Nephron progenitor cell (in vitro differentiated cells): Measurements from ENCODE around the gene CTAGE4.
"Not testable (repeated sequence)": the region's sequence is repeated elsewhere in the genome, so short reads cannot be mapped to it uniquely, and the experiment has no call there.

Source experiments
- DNase-seq: peaks from one replicate; pipeline ENCODE4 v3.0.0; 2021
- H3K27ac Mint-ChIP-seq: 2 replicates; pipeline ENCODE4 v1.8.0; 2021; ENCODE audit warnings: mild to moderate bottlenecking, moderate library complexity, mixed read lengths
- H3K27me3 Mint-ChIP-seq: 2 replicates; pipeline ENCODE4 v1.8.0; 2021; ENCODE audit warnings: mild to moderate bottlenecking, low read depth, mixed read lengths; ENCODE audit not compliant: poor library complexity
- H3K36me3 Mint-ChIP-seq: 2 replicates; pipeline ENCODE4 v1.8.0; 2021; ENCODE audit warnings: low read depth, mixed read lengths
- H3K4me1 Mint-ChIP-seq: 2 replicates; pipeline ENCODE4 v1.8.0; 2021; ENCODE audit warnings: mixed read lengths
- H3K4me3 Mint-ChIP-seq: 2 replicates; pipeline ENCODE4 v1.8.0; 2021; ENCODE audit warnings: mild to moderate bottlenecking, moderate library complexity, mixed read lengths
- H3K9me3 Mint-ChIP-seq: 2 replicates; pipeline ENCODE4 v1.8.0; 2021; ENCODE audit warnings: mild to moderate bottlenecking, moderate library complexity, mixed read lengths

CTAGE4 gene

DNA sequence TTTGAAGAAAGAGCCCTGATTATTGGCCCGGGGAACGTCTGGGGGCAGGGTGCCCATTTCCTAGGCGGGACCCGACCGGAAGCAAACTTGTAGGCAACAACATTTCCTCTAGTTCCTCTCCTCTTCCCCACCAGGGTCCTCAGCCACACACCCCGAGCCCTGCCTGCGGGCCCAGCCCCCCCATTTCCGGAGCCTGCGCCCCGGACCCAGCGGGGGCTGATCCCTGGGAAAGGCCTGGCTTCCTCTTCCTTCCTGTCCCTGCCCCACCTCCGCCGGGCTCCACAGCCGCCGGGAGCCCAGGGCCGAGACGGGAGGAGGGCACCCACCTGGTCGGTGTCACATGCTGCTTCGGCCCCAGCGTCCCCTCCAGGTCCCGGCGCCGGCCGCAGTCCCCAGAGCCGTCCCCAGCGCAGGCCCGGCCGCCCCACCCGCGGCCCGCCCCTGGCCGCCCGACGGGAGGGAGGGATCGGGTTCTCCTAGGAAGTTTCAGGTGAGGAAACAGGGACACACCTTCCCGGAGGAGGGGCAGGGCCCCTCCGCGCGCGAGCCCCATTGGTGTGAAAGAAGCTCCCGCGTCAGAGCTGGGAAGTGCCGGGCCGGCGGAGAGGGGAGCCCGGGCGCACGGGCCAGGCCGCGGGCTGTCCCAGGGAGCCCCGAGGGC, 12.1 kb downstream of the CTAGE4 start, which contains the start of gene ARHGEF35:
TSS of gene ARHGEF35 (minus strand) at position 622 of the 661 bp plus-strand sequence. CDS start 7,450 bp downstream, outside the sequence.
- not testable (repeated sequence) for H3K4me1 Mint-ChIP-seq, H3K36me3 Mint-ChIP-seq, H3K27me3 Mint-ChIP-seq, H3K27ac Mint-ChIP-seq, H3K9me3 Mint-ChIP-seq
- peak within 1 kb of the TSS; percentile 72 for H3K4me3 Mint-ChIP-seq
- peak; percentile 21 for DNase-seq

DNA sequence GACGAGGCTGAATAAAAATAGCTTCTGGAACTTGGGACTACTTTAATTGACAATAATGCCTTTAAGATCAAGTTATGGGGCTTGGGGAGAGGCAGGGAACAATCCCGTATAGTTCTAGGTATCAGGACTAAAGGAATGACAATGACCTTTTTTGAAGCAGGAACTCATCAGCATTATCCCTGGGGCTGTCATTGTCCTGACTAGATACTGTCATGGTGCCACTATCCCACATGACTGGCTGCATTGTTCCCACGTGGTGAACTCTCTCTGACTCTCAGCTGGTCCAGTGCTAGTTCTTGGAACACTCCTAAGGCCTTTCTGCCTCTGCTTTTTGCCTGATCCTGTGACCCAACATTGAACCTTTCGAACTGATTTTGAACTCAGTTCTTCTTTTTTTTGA, 15.7 kb downstream of the CTAGE4 start:
- not testable (repeated sequence) for H3K4me1 Mint-ChIP-seq, H3K27me3 Mint-ChIP-seq, H3K27ac Mint-ChIP-seq, DNase-seq, H3K4me3 Mint-ChIP-seq, H3K9me3 Mint-ChIP-seq, H3K36me3 Mint-ChIP-seq

DNA sequence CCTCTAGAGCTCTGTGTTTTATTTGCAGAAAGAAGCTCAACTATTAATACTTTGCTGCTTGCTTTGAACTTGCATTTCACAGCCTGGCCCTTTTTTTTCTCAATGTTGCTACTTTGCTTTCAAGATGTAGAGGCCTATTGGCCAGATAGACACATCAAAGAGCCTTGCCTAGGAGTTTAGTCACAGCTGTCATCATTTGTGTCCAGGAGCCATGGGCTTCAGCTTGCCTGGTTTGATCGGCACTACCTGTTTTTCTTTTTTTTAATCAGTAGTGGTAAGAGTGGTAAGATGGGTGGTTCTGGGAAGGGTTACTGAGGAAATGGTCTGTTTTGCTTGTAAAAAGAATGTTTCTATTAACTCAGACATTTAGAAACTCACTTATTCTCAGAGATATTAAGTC, 18.7 kb downstream of the CTAGE4 start:
- not testable (repeated sequence) for H3K4me3 Mint-ChIP-seq, H3K27me3 Mint-ChIP-seq, H3K4me1 Mint-ChIP-seq, H3K9me3 Mint-ChIP-seq, H3K27ac Mint-ChIP-seq, DNase-seq, H3K36me3 Mint-ChIP-seq

DNA sequence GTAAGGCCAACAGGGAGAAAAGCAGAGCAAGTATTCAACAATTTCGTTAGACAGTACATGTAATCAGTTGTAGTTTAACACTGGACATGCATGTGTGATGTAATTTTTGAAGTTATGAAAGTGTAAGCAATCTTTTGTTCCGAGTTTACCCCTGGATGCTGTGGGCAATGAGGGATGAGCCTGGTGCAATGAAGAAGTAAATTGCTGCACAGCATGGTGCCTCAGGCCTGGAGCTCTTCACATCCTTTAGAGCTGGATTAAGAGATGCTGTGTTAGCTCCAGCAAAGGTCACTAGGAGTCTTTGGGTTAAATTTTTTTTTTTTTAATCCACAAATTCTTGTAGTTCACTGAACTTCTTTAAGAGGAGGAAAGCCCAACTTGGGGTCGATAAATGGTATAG, 19.8 kb downstream of the CTAGE4 start:
- H3K4me3 Mint-ChIP-seq, H3K27ac Mint-ChIP-seq: not testable (repeated sequence)

DNA sequence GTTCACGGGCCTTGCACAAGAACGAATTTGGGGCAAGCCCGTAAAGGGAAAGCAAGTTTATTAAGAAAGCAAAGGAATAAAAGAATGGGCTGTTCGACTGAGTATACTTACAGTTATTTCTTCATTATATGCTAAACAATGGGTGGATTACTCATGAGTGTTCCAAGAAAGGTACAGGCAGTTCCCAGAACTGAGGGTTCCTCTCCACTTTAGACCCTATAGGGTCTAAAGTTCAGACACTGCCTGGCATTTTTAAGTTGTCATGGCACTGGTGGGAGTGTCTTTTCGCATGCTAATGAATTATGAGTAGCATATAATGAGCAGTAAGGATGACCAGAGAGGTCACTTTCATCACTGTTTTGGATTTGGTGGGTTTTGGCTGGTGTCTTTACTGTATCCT, 22.0 kb downstream of the CTAGE4 start:
- H3K36me3 Mint-ChIP-seq, H3K27me3 Mint-ChIP-seq, H3K9me3 Mint-ChIP-seq, DNase-seq, H3K4me3 Mint-ChIP-seq, H3K27ac Mint-ChIP-seq, H3K4me1 Mint-ChIP-seq: not testable (repeated sequence)

More for the DNA sequence above, 19.8 kb downstream of the CTAGE4 start:
- H3K9me3 Mint-ChIP-seq, H3K36me3 Mint-ChIP-seq, DNase-seq, H3K27me3 Mint-ChIP-seq, H3K4me1 Mint-ChIP-seq: not testable (repeated sequence)

DNA sequence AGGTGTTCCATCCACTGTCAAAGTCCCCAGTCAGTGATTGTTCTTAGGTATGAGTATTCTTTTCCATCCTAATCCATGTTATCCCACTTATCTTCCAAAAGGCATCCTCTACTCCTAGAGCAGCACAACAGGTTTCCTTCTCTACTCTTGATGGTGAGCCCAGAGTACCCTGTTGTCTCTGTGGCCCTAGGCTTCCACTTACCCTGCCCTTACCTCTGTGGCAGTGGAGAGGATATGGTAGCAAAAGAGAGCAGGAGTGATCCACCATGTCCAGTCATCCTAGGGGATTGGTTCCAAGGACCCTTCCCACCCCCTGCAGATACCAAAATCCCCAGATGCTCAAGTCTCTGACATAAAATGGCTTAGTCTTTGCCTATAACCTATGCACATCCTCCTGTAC, 33.9 kb downstream of the CTAGE4 start:
- DNase-seq, H3K36me3 Mint-ChIP-seq, H3K4me1 Mint-ChIP-seq, H3K27ac Mint-ChIP-seq, H3K9me3 Mint-ChIP-seq, H3K4me3 Mint-ChIP-seq, H3K27me3 Mint-ChIP-seq: not testable (repeated sequence)

DNA sequence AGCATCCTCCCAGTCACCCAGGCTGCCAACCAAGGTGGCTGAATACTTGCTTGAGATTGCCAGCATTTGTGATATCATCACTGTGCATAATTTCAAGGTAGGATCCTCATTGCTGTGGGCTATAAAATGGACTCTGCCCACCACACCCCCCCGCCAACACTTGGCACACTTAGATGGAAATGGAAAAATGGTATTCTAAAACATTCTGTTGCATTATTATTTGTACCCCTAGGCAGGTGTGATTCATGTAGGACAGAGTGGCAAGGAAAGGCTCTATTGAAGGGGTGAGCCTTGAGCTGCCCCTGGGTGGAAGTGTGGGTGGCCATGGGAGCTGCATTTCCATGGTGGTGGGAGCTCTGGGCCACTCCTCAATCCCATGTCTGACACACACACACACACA, 35.3 kb downstream of the CTAGE4 start:
- not testable (repeated sequence) for H3K4me1 Mint-ChIP-seq, H3K27me3 Mint-ChIP-seq, H3K4me3 Mint-ChIP-seq, H3K36me3 Mint-ChIP-seq, DNase-seq, H3K9me3 Mint-ChIP-seq, H3K27ac Mint-ChIP-seq

DNA sequence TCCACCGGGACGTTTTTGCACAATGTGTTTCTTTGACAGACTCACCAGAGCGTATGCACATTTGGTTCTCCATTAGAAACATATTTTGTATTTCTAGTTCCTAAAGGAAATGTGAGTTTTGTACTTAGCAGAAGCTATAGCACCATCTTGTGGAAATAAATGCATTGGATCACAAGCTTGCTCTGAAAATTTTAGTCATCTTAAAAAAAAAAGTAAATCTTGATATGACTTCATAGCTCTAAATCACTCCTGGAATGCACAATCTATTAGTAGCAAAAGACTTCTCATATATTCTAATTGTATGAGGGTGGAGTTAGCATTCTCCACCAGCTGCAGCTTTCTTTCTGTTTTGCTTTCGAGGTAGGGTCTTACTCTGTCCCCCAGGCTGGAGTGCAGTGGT, 35.9 kb downstream of the CTAGE4 start:
- not testable (repeated sequence) for H3K9me3 Mint-ChIP-seq, H3K27me3 Mint-ChIP-seq, H3K27ac Mint-ChIP-seq, DNase-seq, H3K36me3 Mint-ChIP-seq, H3K4me1 Mint-ChIP-seq, H3K4me3 Mint-ChIP-seq

DNA sequence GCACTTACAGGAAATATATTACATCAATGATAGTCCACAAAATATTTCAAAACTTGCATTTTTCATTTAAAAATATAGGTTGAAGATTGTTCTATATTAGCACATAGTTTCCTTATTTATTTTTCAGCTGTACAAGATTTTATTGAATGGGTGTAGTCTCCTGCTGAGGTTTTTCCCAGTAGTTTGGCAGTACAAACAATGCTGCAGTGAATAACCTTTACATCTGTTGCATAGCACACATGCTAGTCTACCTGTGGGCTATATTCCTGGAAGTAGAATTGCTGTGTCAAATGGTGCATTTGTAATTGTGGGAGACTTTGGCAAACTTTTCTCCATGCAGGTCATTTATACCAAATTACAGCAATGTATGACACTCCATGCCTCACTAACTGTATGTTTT, 37.3 kb downstream of the CTAGE4 start:
- not testable (repeated sequence) for DNase-seq, H3K36me3 Mint-ChIP-seq, H3K4me1 Mint-ChIP-seq, H3K9me3 Mint-ChIP-seq, H3K27ac Mint-ChIP-seq, H3K4me3 Mint-ChIP-seq, H3K27me3 Mint-ChIP-seq

DNA sequence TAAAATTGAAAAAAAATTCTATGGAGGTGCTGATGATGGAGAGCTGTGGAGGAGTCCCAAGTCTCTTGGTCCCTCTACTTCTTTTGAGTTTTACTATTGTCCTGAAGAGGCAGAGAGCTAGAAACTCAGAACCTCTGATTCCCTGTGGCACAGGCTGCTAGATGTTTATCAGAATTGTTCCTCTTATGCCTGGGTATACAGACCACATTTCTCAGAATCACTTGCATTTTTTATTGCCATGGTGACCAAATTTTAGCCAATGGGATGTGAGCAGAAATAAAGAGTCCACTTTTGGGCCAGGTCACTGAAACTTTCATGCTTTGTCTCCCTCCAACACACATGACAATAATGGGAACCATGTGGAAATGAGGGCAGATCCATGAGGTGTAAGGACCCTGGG, 40.4 kb downstream of the CTAGE4 start:
- H3K4me1 Mint-ChIP-seq, H3K27me3 Mint-ChIP-seq: not testable (repeated sequence)

DNA sequence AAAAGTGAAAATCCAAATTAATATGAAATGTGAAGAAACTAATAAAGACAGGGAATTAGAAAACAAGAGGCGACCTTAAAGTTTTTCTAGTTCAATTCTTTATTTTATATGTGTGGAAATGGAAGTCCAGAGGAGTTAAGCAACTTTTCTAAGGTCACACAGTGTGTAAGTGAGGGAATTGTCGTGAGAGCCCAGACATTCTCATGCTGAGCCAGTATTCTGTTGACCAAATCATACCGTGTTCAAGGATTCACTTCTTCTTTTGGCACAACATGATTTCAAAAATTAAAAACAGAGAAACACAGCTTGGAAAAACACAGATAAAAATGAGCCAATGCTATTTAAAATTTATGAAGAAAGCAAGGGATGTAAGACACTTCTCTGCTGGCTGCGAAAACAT, 43.6 kb downstream of the CTAGE4 start:
- not testable (repeated sequence) for H3K4me1 Mint-ChIP-seq, H3K36me3 Mint-ChIP-seq, DNase-seq, H3K27ac Mint-ChIP-seq, H3K9me3 Mint-ChIP-seq, H3K4me3 Mint-ChIP-seq, H3K27me3 Mint-ChIP-seq

More for the DNA sequence above, 40.4 kb downstream of the CTAGE4 start:
- not testable (repeated sequence) for H3K9me3 Mint-ChIP-seq, H3K4me3 Mint-ChIP-seq, DNase-seq, H3K36me3 Mint-ChIP-seq, H3K27ac Mint-ChIP-seq

DNA sequence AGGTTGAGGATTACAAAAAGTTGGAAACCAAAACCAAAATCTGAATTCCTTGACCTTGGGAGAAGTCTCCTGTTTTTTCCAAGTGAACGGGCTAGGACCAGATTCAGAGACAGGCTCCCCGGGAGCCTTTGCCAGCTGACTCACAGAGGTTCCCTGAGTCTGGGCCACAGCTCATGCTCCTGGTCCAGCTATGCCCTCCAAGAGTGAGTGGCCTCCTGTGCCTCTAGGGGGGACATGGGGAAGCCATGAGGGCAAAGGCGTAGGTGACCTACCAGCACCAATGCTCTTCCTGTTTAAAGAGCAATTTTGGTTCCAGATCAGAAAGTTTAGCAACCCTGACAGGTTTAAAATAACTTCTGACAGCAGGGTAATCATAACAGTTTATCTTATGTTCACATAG, 45.5 kb downstream of the CTAGE4 start:
- not testable (repeated sequence) for H3K4me1 Mint-ChIP-seq, H3K9me3 Mint-ChIP-seq, H3K36me3 Mint-ChIP-seq, H3K4me3 Mint-ChIP-seq, H3K27me3 Mint-ChIP-seq, H3K27ac Mint-ChIP-seq, DNase-seq

DNA sequence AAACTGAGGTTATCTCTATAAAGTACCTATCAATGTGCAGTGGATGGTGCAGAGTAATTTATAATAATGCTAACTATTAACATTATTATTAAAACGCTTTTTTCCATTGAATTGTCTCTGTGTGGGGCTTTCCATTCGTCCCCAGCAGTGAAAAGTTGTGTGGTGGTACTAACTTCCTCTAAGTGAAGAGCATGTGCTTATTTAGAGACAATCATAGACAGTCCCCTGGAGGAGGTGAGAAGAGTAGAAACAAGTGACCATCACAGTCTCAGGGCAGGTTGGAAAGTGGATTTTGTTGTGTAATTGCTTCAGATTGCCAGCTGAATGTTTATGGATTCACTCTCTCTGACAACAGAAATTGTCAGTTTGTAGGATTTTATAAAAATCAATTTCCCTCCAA, 47.8 kb downstream of the CTAGE4 start:
- DNase-seq, H3K4me3 Mint-ChIP-seq, H3K27me3 Mint-ChIP-seq, H3K4me1 Mint-ChIP-seq, H3K27ac Mint-ChIP-seq, H3K9me3 Mint-ChIP-seq, H3K36me3 Mint-ChIP-seq: not testable (repeated sequence)

DNA sequence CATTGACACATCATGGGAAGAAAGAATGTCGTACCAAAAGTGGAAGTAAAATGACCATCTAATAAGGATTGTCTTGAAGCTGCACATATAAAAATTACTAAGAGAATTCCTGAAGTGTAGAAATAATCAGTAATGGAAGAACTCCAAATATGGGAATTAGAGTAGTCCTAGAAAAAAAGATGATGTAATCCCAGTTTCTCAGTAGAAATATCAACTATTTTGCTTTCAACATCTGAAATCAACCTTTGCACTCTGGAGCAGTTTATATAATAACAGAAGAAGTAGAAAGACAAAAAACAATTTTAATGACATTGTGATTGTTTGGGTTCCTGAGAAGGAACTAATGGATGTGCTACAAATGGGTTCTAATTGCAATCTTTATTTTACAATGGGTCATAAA, 49.8 kb downstream of the CTAGE4 start:
- not testable (repeated sequence) for DNase-seq, H3K9me3 Mint-ChIP-seq, H3K36me3 Mint-ChIP-seq, H3K4me1 Mint-ChIP-seq, H3K4me3 Mint-ChIP-seq, H3K27ac Mint-ChIP-seq, H3K27me3 Mint-ChIP-seq
